Sciatic nerve (tissue), 2 donors: ENCODE results near the gene MYOD1. TPM values are rescaled to one million over a fixed set of nuclear protein-coding genes. Genes with fewer than 3 reads are reported as not detected.

Source experiments
- ATAC-seq: fragments of 200-7000 bp; cut with Tn5 transposase; one replicate; pipeline ENCODE4 v1.9.1; 2020; ENCODE audit warnings: mild to moderate bottlenecking, moderate library complexity
- DNase-seq: peaks from one replicate; pipeline ENCODE4 v3.0.0-alpha.2; 2020; ENCODE audit warnings: low spot score
- intact Hi-C: fragments of 100-400 bp; cut with DNase I; formaldehyde crosslinking; loops from one replicate; pipeline ENCODE4 v1.14.2; 2022
- total RNA-seq: library from RNA; stranded (reverse); fragmentation: NEBNext Ultra II Directional; extraction: Animal tissue kit (Norgen Biotek cat#: 25700); gene quantifications from one replicate; pipeline ENCODE4 v1.2.1, GENCODE V29; 2021
- donor health status: DM: no; HTN: no; CAD: no.
- donor health status: DM: no; HTN: no; CAD: no.

Gene MYOD1
- total RNA-seq, 1 donor from 2014 or later: not detected

GRCh38 chr11:17763703-17764102 lies 44.3 kb downstream of the MYOD1 start:
- intact Hi-C loops: no loop called here
- DNase-seq (no peak), ATAC-seq (no peak)

- DNase-seq (no peak), ATAC-seq (no peak)
- intact Hi-C loops: no loop called here
These were observed 45.3 kb downstream of the MYOD1 start for GRCh38 chr11:17764446-17765218.

- ATAC-seq (no peak), DNase-seq (no peak)
- intact Hi-C loops: no loop called here
These were observed 46.1 kb downstream of the MYOD1 start for GRCh38 chr11:17765356-17766072.

GRCh38 chr11:17766073-17766359 lies 46.6 kb downstream of the MYOD1 start:
- no peak for DNase-seq

DNA sequence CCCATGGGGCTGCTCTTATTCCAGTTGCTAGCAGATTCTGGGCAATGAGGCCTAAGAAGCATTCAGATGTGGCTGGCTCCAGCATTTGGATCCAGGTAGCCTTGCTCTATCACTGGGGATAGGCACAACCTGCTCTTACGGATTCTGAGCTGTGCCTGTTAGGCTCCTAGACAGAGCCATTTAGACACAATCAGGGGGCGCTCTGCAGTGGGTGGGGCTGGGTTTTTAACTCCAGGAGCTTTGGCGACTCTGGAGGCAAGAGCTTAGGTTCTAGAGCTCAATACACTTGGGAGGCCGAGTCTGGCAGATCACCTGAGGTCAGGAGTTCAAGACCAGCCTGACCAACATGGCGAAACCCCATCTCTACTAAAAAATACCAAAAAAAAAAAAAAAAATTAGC lies 47.2 kb downstream of the MYOD1 start:
- intact Hi-C loops: no loop called here
- DNase-seq: no peak
- no peak for ATAC-seq

More at GRCh38 chr11:17766073-17766359, 46.6 kb downstream of the MYOD1 start:
- ATAC-seq: no peak
- intact Hi-C loops: no loop called here

DNA sequence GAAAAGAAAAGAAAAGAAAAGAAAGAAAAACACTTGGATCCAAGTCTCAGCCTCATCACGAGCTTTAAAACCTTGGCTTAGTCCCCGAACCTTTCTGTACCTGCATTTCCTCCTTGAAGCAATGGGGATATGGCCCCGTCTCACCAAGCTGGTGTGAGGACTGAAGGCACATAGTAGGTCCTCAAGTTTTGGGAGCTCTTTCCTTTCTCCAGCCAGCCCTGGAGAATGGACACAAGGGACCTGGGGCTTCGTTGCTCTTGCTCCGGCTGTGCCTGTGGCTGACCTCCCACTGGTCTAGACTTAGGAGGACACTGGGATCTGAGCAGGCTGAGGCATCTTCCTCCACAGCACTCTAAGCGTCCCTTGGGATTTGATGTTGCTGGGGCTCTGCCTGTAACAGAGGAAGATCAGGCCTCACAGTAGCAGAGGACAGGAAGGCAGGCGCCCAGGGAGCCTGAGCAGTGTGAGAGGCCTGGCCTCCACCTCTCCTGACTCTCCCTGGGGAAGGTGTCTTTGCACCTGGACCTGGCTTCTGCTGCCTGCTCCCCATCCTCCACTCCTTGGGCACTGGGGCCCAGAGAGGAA lies 48.0 kb downstream of the MYOD1 start:
- DNase-seq (no peak), ATAC-seq (no peak)
- intact Hi-C loops: no loop called here

- no peak for ATAC-seq
- DNase-seq: no peak
- intact Hi-C loops: no loop called here
These were observed 48.5 kb downstream of the MYOD1 start for GRCh38 chr11:17767914-17768313.

GRCh38 chr11:17768547-17768946 lies 49.2 kb downstream of the MYOD1 start:
- DNase-seq: no peak
- intact Hi-C loops: no loop called here
- no peak for ATAC-seq

GRCh38 chr11:17769218-17769617 lies 49.8 kb downstream of the MYOD1 start:
- DNase-seq (no peak), ATAC-seq (no peak)
- intact Hi-C loops: no loop called here

DNA sequence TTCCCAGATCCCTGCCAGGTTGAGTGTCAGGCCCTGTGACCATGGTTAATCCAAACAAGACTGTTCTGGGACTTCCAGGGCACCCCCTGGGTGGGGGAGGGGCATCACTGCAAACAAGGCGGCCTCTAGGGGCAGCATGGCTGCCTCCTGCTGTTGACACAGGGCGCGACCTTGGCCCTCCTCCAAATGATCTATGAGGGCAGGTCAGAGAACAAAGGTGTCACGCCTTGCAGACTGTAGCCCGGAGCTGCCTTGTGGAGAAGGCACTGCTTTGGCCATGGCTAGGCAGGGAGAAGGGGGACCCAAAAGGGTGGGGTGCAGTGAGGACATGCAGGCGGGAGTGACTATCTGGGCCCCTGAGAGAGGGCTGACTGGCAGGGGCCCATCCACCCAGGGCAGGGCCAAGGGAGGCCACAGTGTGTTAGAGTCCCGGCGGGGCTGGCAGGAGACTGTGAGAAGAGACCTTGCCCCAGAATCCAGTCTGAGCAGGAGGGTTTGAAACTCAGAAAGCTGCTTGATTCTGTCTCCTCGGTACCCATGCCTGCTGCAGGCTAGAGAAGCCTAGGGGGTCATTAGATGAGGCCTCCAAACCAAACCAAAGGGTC lies 50.8 kb downstream of the MYOD1 start:
- intact Hi-C loops: no loop called here
- ATAC-seq: no peak
- DNase-seq: no peak

DNA sequence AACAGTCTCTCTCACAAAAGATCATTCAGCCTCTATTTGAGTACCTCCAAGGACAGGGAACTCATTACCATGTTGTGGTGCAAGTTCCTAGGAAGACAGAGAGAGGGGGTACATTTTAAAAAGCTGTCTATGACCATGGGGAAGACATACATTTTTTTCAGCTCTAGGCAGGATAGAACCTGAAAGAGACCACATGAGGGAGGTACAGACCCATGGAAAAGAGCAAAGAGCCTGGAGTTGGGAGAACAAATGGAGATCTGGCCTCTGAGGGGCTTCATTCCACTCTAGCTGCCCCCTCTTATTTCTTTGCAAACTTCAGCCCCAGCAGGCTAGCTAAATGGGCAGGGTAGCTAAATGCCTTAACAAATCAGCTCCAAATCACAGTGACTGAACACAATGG lies 51.5 kb downstream of the MYOD1 start:
- DNase-seq (no peak), ATAC-seq (no peak)
- intact Hi-C loops: no loop called here

- no peak for DNase-seq
- no peak for ATAC-seq
- intact Hi-C loops: no loop called here
These were observed 52.0 kb downstream of the MYOD1 start for GRCh38 chr11:17771415-17771814.

Other genes with a start within 250 kb of the MYOD1 start
- 8.2 TPM for gene ABCC8, start 242.7 kb upstream of the MYOD1 start, total RNA-seq
- not detected for gene USH1C, start 175.2 kb upstream of the MYOD1 start, total RNA-seq
- not detected for gene OTOG, start 172.3 kb upstream of the MYOD1 start, total RNA-seq
- gene KCNC1, start 15.2 kb downstream of the MYOD1 start, total RNA-seq: not detected